AG10803 (cell line): ENCODE results near the gene SLC7A14.
A peak's percentile ranks its signal among the peaks of the same experiment; 100 is the strongest.

Experiments used
- DNase-seq: peaks from one replicate; pipeline ENCODE4 v3.0.0; 2010; ENCODE audit warnings: low read depth
- H3K4me3 ChIP-seq: 2 replicates; pipeline ENCODE4 v1.5.1; 2011; ENCODE audit warnings: mild to moderate bottlenecking, low read length, control low read depth
- CTCF ChIP-seq: conservative IDR thresholded peaks from 2 replicates; pipeline ENCODE4 v1.5.1; 2011; ENCODE audit warnings: mild to moderate bottlenecking, low read length, control low read depth, inconsistent platforms

Gene SLC7A14

GRCh38 chr3:170524073-170524472 is 61.8 kb downstream of the SLC7A14 start:
- TF ChIP-seq CTCF = no peak
- H3K4me3 ChIP-seq = no peak overlapping the region
- DNase-seq = no peak

- TF ChIP-seq CTCF = no peak
- no peak for DNase-seq
- no peak overlapping the region for H3K4me3 ChIP-seq
Observed at GRCh38 chr3:170523248-170523647, 62.6 kb downstream of the SLC7A14 start.

DNA sequence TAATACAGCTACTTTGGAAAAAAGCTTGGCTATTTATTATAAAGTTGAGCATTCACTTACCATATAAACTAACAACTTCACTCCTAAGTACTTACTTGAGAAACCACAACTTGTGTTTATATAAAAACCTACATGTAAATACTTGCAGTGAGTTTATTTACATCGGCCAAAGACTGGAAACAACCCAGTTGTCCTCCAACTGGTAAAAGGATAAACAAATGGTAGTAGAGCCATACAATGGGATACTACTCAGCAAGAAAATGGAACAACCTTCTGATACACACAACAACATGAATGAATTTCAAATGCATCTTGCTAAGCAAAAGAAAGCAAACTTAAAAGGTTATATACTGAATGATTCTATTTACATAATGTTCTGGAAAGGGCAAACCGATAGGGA is 63.7 kb downstream of the SLC7A14 start:
- no peak overlapping the region for H3K4me3 ChIP-seq
- no peak for TF ChIP-seq CTCF
- DNase-seq = no peak

GRCh38 chr3:170520996-170521395 is 64.9 kb downstream of the SLC7A14 start:
- peak; percentile 7 for DNase-seq
- no peak overlapping the region for H3K4me3 ChIP-seq
- TF ChIP-seq CTCF = no peak

DNA sequence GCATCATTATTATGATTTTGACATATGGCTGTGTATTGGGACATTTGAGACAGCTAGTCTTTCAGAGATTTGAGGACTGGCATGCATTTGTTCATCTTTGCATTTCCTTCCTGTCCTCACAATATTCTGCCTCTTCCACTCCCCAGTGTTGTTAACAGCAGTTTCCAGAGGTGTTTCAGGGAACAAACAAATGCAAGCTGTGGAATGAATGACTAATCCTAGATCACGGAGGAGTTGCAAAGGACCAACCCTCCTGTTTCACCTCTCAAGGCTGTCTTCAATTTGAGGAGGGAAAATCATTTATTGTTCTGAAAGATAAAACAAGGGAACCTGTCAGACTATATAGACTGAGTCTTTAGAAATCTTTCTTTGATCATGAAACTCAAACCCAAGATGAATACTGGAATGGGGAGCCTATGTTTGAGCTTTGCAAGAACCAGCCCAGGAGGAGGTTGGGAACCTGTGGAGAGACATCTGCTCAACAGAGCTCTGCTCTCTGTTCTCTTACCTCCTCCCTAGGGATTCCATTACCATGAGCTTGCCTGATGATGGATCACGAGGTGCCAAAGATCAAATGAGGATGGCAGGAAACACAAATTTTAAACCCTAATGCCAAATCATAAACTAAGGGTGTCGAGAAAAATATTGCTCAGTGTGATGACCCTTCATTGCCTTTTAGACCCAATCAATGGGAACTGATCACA is 68.5 kb downstream of the SLC7A14 start:
- peak; percentile 52 for DNase-seq
- TF ChIP-seq CTCF = no peak
- H3K4me3 ChIP-seq = no peak overlapping the region

GRCh38 chr3:170513642-170514041 is 72.2 kb downstream of the SLC7A14 start:
- DNase-seq = no peak
- no peak overlapping the region for H3K4me3 ChIP-seq
- TF ChIP-seq CTCF = no peak

- TF ChIP-seq CTCF = no peak
- DNase-seq = no peak
- H3K4me3 ChIP-seq = no peak overlapping the region
Observed at GRCh38 chr3:170511371-170511770, 74.5 kb downstream of the SLC7A14 start.
